GM12874 (cell line): ENCODE measurements around the gene BANK1.

Experiments used
- CTCF ChIP-seq: IDR thresholded peaks from 2 replicates; pipeline ENCODE4 v1.5.1; 2011; ENCODE audit warnings: low read depth, mild to moderate bottlenecking, control low read depth, low read length, moderate library complexity; ENCODE audit not compliant: insufficient read depth

BANK1 gene

GRCh38 chr4:101774807-101775206 is 15.7 kb upstream of the BANK1 start:
- TF ChIP-seq CTCF: no peak

- TF ChIP-seq CTCF: no peak
These were observed 13.1 kb upstream of the BANK1 start for GRCh38 chr4:101777431-101777830.

GRCh38 chr4:101780284-101780683 is 10.2 kb upstream of the BANK1 start:
- no peak for TF ChIP-seq CTCF

- TF ChIP-seq CTCF: no peak
These were observed 8.0 kb upstream of the BANK1 start for GRCh38 chr4:101782546-101782945.

- TF ChIP-seq CTCF: no peak
These were observed 5.6 kb upstream of the BANK1 start for GRCh38 chr4:101784957-101785356.

GRCh38 chr4:101785486-101785885 is 5.0 kb upstream of the BANK1 start:
- no peak for TF ChIP-seq CTCF

GRCh38 chr4:101787701-101788316 is 2.7 kb upstream of the BANK1 start:
- no peak for TF ChIP-seq CTCF
